ENCODE data around the gene BEND6.
"Not testable (repeated sequence)": the region's sequence is repeated elsewhere in the genome, so short reads cannot be mapped to it uniquely, and the experiment has no call there.

BEND6 gene

GRCh38 chr6:57026001-57026400 lies 71.1 kb downstream of the BEND6 start:
- TF ChIP-seq, protein P1, sequence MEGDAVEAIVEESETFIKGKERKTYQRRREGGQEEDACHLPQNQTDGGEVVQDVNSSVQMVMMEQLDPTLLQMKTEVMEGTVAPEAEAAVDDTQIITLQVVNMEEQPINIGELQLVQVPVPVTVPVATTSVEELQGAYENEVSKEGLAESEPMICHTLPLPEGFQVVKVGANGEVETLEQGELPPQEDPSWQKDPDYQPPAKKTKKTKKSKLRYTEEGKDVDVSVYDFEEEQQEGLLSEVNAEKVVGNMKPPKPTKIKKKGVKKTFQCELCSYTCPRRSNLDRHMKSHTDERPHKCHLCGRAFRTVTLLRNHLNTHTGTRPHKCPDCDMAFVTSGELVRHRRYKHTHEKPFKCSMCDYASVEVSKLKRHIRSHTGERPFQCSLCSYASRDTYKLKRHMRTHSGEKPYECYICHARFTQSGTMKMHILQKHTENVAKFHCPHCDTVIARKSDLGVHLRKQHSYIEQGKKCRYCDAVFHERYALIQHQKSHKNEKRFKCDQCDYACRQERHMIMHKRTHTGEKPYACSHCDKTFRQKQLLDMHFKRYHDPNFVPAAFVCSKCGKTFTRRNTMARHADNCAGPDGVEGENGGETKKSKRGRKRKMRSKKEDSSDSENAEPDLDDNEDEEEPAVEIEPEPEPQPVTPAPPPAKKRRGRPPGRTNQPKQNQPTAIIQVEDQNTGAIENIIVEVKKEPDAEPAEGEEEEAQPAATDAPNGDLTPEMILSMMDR (IDR thresholded peaks at IDR 0.05; ENCODE audit: borderline replicate concordance, insufficient read depth, low read depth, low read length) = no peak
- no peak overlapping the region for H3K4me3 ChIP-seq (ENCODE audit: low read depth, low read length)

GRCh38 chr6:57027301-57027700 lies 72.4 kb downstream of the BEND6 start:
- TF ChIP-seq, protein P1 (IDR thresholded peaks at IDR 0.05; ENCODE audit: borderline replicate concordance, insufficient read depth, low read depth, low read length) = no peak
- no peak overlapping the region for H3K4me3 ChIP-seq (ENCODE audit: low read depth, low read length)

DNA sequence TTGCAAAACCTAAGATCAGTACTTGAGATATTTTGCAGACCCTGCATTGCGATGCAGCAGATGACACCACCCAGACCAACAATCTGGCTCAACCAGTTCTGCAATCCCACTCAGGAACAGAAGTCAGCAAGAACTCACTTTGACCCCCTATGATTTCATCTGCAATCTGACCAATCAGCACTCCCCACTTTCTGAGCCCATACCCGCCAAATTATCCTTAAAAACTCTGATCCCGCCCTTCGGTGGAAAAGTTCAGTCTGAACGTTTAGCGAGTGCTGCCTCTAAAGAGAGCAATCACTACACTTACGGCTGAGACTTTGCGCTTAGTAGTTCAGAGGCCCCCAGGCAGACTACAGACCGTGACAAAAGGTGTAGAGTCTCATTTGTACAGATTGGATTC lies 74.3 kb downstream of the BEND6 start:
- TF ChIP-seq, protein P1 (IDR thresholded peaks at IDR 0.05; ENCODE audit: borderline replicate concordance, insufficient read depth, low read depth, low read length) = no peak

DNA sequence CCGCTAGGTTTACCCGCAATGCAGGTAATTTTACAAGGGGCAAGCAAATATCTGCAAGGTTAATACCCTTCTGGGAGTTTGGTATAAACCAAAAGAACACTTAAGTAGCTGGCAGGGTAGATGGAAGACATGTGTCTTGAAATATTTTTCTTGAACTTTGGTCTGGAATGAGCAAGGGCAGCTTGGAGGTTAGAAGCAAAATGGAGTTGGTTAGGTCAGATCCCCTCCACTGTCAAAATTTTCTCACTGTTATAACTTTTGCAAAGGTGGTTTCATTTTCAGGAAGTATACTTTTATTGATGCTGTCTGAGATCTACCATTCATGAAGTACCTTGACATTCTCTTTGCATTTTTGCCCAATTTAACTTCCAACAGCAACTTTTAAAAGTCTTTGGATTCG lies 78.3 kb downstream of the BEND6 start:
- TF ChIP-seq, protein P1 (IDR thresholded peaks at IDR 0.05; ENCODE audit: borderline replicate concordance, insufficient read depth, low read depth, low read length) = no peak
- H3K4me3 ChIP-seq (ENCODE audit: low read depth, low read length) = no peak overlapping the region

More for the DNA sequence above, 74.3 kb downstream of the BEND6 start:
- no peak overlapping the region for H3K4me3 ChIP-seq (ENCODE audit: low read depth, low read length)

DNA sequence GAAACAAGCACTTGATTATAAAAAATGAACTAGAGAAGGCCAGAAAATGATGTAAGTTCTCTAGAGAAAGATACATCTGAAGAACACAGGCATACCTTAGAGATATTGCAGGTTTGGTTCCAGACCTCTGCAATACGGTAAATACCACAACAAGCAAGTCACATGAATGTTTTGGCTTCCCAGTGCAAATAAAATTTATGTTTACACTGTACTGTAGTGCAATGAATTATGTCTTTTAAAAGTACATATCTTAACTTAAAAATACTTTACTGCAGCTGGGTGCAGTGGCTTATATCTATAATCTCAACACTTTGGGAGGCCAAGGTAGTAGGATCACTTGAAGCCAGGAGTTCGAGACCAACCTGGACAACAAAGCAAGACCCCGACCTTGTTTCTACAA lies 80.6 kb downstream of the BEND6 start:
- TF ChIP-seq, protein P1 (IDR thresholded peaks at IDR 0.05; ENCODE audit: borderline replicate concordance, insufficient read depth, low read depth, low read length) = no peak
- H3K4me3 ChIP-seq (ENCODE audit: low read depth, low read length) = no peak overlapping the region

GRCh38 chr6:57038906-57039305 lies 84.0 kb downstream of the BEND6 start:
- TF ChIP-seq, protein P1 (IDR thresholded peaks at IDR 0.05; ENCODE audit: borderline replicate concordance, insufficient read depth, low read depth, low read length) = no peak
- no peak overlapping the region for H3K4me3 ChIP-seq (ENCODE audit: low read depth, low read length)

GRCh38 chr6:57040011-57040410 lies 85.1 kb downstream of the BEND6 start:
- no peak overlapping the region for H3K4me3 ChIP-seq (ENCODE audit: low read depth, low read length)
- TF ChIP-seq, protein P1 (IDR thresholded peaks at IDR 0.05; ENCODE audit: borderline replicate concordance, insufficient read depth, low read depth, low read length) = no peak

DNA sequence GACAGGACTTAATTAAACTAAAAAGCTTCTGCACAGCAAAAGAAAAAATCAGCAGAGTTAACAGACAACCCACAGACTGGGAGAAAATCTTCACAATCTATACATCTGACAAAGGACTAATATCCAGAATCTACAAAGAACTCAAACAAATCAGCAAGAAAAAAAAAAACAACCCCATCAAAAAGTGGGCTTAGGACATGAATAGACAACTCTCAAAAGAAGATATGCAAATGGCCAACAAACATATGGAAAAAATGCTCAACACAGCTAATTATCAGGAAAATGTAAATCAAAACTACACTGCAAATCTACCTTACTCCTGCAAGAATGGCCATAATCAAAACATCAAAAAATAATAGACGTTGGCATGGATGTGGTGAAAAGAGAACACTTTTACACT lies 89.2 kb downstream of the BEND6 start:
- not testable (repeated sequence) for H3K4me3 ChIP-seq (ENCODE audit: low read depth, low read length)
